ENCODE measurements around the gene GPR132.

GPR132 gene

GRCh38 chr14:105105158-105105557 lies 39.9 kb upstream of the GPR132 start:
- no peaks in the 10 kb centered on the region; the same call in 1 of the 2 replicates for H3K27me3 ChIP-seq (replicated peaks; ENCODE audit: control insufficient read depth, insufficient read depth, low read length)
- no peak for DNase-seq (ENCODE audit: extremely low read depth, insufficient read length)
- H3K36me3 ChIP-seq (ENCODE audit: control insufficient read depth, insufficient read depth, low read length) = no peaks in the 10 kb centered on the region
- TF ChIP-seq CTCF (IDR thresholded peaks at IDR 0.05; ENCODE audit: insufficient read depth, low read length, poor library complexity, severe bottlenecking) = no peak
- no peak overlapping the region for H3K4me3 ChIP-seq (replicated peaks; ENCODE audit: low read depth, low read length)

GRCh38 chr14:105102893-105103292 lies 37.7 kb upstream of the GPR132 start:
- no peak for TF ChIP-seq CTCF (IDR thresholded peaks at IDR 0.05; ENCODE audit: insufficient read depth, low read length, poor library complexity, severe bottlenecking)
- no peaks in the 10 kb centered on the region for H3K36me3 ChIP-seq (ENCODE audit: control insufficient read depth, insufficient read depth, low read length)
- no peak overlapping the region for H3K4me3 ChIP-seq (replicated peaks; ENCODE audit: low read depth, low read length)
- H3K27me3 ChIP-seq (replicated peaks; ENCODE audit: control insufficient read depth, insufficient read depth, low read length) = no peaks in the 10 kb centered on the region; the same call in 1 of the 2 replicates
- DNase-seq (ENCODE audit: extremely low read depth, insufficient read length) = no peak

GRCh38 chr14:105102361-105102870 lies 37.2 kb upstream of the GPR132 start:
- TF ChIP-seq CTCF (IDR thresholded peaks at IDR 0.05; ENCODE audit: insufficient read depth, low read length, poor library complexity, severe bottlenecking) = no peak
- Histone ChIP-seq H3K27me3 (replicated peaks; ENCODE audit: control insufficient read depth, insufficient read depth, low read length) (no peaks in the 10 kb centered on the region; the same call in 1 of the 2 replicates), H3K36me3 (ENCODE audit: control insufficient read depth, insufficient read depth, low read length) (no peaks in the 10 kb centered on the region), H3K4me3 (replicated peaks; ENCODE audit: low read depth, low read length) (no peak overlapping the region)
- no peak for DNase-seq (ENCODE audit: extremely low read depth, insufficient read length)

- no peaks in the 10 kb centered on the region for H3K27me3 ChIP-seq (replicated peaks; ENCODE audit: control insufficient read depth, insufficient read depth, low read length)
- H3K4me3 ChIP-seq (replicated peaks; ENCODE audit: low read depth, low read length) = no peak overlapping the region
- no peak for DNase-seq (ENCODE audit: extremely low read depth, insufficient read length)
- H3K36me3 ChIP-seq (ENCODE audit: control insufficient read depth, insufficient read depth, low read length) = no peaks in the 10 kb centered on the region
- no peak for TF ChIP-seq CTCF (IDR thresholded peaks at IDR 0.05; ENCODE audit: insufficient read depth, low read length, poor library complexity, severe bottlenecking)
These were observed 35.7 kb upstream of the GPR132 start for GRCh38 chr14:105100910-105101309.

- DNase-seq (ENCODE audit: extremely low read depth, insufficient read length) = no peak
- Histone ChIP-seq H3K36me3 (ENCODE audit: control insufficient read depth, insufficient read depth, low read length) (no peaks in the 10 kb centered on the region), H3K4me3 (replicated peaks; ENCODE audit: low read depth, low read length) (no peak overlapping the region), H3K27me3 (replicated peaks; ENCODE audit: control insufficient read depth, insufficient read depth, low read length) (no peaks in the 10 kb centered on the region)
- TF ChIP-seq CTCF (IDR thresholded peaks at IDR 0.05; ENCODE audit: insufficient read depth, low read length, poor library complexity, severe bottlenecking) = no peak
These were observed 34.5 kb upstream of the GPR132 start for GRCh38 chr14:105099778-105100177.

- no peak for DNase-seq (ENCODE audit: extremely low read depth, insufficient read length)
- H3K4me3 ChIP-seq (replicated peaks; ENCODE audit: low read depth, low read length) = no peak overlapping the region
- no peaks in the 10 kb centered on the region for H3K36me3 ChIP-seq (ENCODE audit: control insufficient read depth, insufficient read depth, low read length)
- H3K27me3 ChIP-seq (replicated peaks; ENCODE audit: control insufficient read depth, insufficient read depth, low read length) = no peaks in the 10 kb centered on the region
- TF ChIP-seq CTCF (IDR thresholded peaks at IDR 0.05; ENCODE audit: insufficient read depth, low read length, poor library complexity, severe bottlenecking) = no peak
These were observed 33.1 kb upstream of the GPR132 start for GRCh38 chr14:105098316-105098715.
